ENCODE data around the gene CENPC. TPM values are rescaled to one million over a fixed set of nuclear protein-coding genes. Genes with fewer than 3 reads are reported as not detected.

Gene CENPC
- polyA plus RNA-seq, 1 donor (not counting 4 experiments of a cell fraction or from before 2014, with no cell fraction given): 7.9 TPM

DNA sequence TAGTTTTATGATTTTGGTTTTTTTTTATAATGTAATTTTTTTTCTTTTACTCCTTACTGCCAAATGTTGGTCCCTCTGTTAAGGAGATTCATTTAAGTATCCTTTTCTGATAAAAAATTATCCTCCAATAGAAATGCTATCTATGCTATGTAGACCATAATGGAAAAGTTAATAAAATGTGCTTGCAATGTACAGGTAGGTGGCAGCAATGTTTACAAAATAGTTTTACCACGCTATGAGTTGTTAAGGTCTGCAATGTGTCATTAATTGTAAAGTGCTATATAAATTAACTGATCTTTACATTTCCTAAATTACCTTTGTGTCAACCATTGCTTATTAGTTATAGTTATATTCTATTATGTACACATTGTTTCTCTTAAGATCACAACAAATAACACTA, 3.8 kb upstream of the CENPC start:
- Histone ChIP-seq H2AFZ (ENCODE audit: control insufficient read depth, low read length) (no peak overlapping the region), H3K4me3 (ENCODE audit: control insufficient read depth in 2 of 3, extremely low read depth in 1 of 3, insufficient read depth in 2 of 3, low read depth in 1 of 3, low read length in 3 of 3) (no peak overlapping the region), H3K9me1 (ENCODE audit: control insufficient read depth, extremely low read depth, insufficient read depth, low read length) (no peaks in the 10 kb centered on the region), H3K9ac (ENCODE audit: control insufficient read depth, extremely low read depth, insufficient read depth, low read length) (no peak overlapping the region), H3K27me3 (ENCODE audit: control insufficient read depth, extremely low read depth, insufficient read depth, low read length) (no peaks in the 10 kb centered on the region), H3K79me2 (ENCODE audit: control insufficient read depth, insufficient read depth, low read length) (peaks cover 9% of the 10 kb centered on the region), H3K9me3 (ENCODE audit: control insufficient read depth, low read depth, low read length) (no peaks in the 10 kb centered on the region), H3K4me1 (ENCODE audit: control insufficient read depth, extremely low read depth, insufficient read depth, low read length) (no peaks in the 10 kb centered on the region), H3K36me3 (ENCODE audit: control insufficient read depth in 2 of 2, extremely low read depth in 1 of 2, insufficient read depth in 2 of 2, low read length in 2 of 2) (no peaks in the 10 kb centered on the region), H3K27ac (ENCODE audit: control insufficient read depth, insufficient read depth, low read length) (no peak overlapping the region), H4K20me1 (ENCODE audit: control insufficient read depth, extremely low read depth, insufficient read depth, low read length) (no peaks in the 10 kb centered on the region), H3K4me2 (ENCODE audit: control insufficient read depth, extremely low read depth, insufficient read depth, low read depth, low read length) (no peak overlapping the region)
- FAIRE-seq (no peak), DNase-seq (ENCODE audit: low read depth, low spot score) (no peak)
- dilution Hi-C loops (cut with MboI; ENCODE audit: extremely low pct_ligation_motif_present, low sequenced_read_pairs): no loop called here
- TF ChIP-seq, protein P1, sequence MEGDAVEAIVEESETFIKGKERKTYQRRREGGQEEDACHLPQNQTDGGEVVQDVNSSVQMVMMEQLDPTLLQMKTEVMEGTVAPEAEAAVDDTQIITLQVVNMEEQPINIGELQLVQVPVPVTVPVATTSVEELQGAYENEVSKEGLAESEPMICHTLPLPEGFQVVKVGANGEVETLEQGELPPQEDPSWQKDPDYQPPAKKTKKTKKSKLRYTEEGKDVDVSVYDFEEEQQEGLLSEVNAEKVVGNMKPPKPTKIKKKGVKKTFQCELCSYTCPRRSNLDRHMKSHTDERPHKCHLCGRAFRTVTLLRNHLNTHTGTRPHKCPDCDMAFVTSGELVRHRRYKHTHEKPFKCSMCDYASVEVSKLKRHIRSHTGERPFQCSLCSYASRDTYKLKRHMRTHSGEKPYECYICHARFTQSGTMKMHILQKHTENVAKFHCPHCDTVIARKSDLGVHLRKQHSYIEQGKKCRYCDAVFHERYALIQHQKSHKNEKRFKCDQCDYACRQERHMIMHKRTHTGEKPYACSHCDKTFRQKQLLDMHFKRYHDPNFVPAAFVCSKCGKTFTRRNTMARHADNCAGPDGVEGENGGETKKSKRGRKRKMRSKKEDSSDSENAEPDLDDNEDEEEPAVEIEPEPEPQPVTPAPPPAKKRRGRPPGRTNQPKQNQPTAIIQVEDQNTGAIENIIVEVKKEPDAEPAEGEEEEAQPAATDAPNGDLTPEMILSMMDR (optimal IDR thresholded peaks at IDR 0.05 in 1 of 3, IDR thresholded peaks at IDR 0.05 in 1 of 3, conservative IDR thresholded peaks at IDR 0.05 in 1 of 3; ENCODE audit: extremely low read depth in 1 of 3, insufficient read depth in 2 of 3, low read length in 3 of 3): peak in 1 of 3 experiments; percentile 41
- TF ChIP-seq EZH2 (IDR thresholded peaks at IDR 0.05; ENCODE audit: low read length): no peak

DNA sequence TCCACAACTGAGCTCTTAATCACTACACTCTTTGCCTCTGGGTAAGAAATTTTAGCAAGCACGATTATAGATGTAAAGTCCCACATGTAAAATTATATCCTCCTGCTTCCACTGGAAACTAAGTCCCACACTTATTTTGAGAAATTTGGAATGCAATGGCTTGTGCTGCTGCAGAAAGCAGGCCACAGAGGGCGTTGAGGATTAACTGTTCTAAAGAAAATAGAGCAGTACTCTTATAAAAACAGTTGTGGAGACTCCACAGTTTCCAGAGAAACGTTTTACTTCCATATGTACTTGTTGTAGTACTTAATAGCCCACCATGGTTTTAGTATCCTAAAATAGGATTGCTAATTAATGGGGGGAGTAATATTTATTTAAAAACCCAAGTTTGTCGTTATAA, 1.7 kb upstream of the CENPC start:
- no peak overlapping the region for H3K27ac ChIP-seq (ENCODE audit: control insufficient read depth, insufficient read depth, low read length)
- H3K4me3 ChIP-seq (ENCODE audit: control insufficient read depth in 2 of 3, extremely low read depth in 1 of 3, insufficient read depth in 2 of 3, low read depth in 1 of 3, low read length in 3 of 3): no peak overlapping the region
- H3K79me2 ChIP-seq (ENCODE audit: control insufficient read depth, insufficient read depth, low read length): peaks cover 23% of the 10 kb centered on the region
- no peaks in the 10 kb centered on the region for H4K20me1 ChIP-seq (ENCODE audit: control insufficient read depth, extremely low read depth, insufficient read depth, low read length)
- FAIRE-seq (no peak), DNase-seq (ENCODE audit: low read depth, low spot score) (no peak)
- H3K9me1 ChIP-seq (ENCODE audit: control insufficient read depth, extremely low read depth, insufficient read depth, low read length): no peaks in the 10 kb centered on the region
- no peak overlapping the region for H3K4me2 ChIP-seq (ENCODE audit: control insufficient read depth, extremely low read depth, insufficient read depth, low read depth, low read length)
- peaks cover 0 to 2% of the 10 kb centered on the region in 2 experiments for H3K36me3 ChIP-seq (ENCODE audit: control insufficient read depth in 2 of 2, extremely low read depth in 1 of 2, insufficient read depth in 2 of 2, low read length in 2 of 2)
- no peak overlapping the region for H2AFZ ChIP-seq (ENCODE audit: control insufficient read depth, low read length)
- no peaks in the 10 kb centered on the region for H3K9me3 ChIP-seq (ENCODE audit: control insufficient read depth, low read depth, low read length)
- TF ChIP-seq, protein P1 (optimal IDR thresholded peaks at IDR 0.05 in 1 of 3, IDR thresholded peaks at IDR 0.05 in 1 of 3, conservative IDR thresholded peaks at IDR 0.05 in 1 of 3; ENCODE audit: extremely low read depth in 1 of 3, insufficient read depth in 2 of 3, low read length in 3 of 3): no peak
- TF ChIP-seq EZH2 (IDR thresholded peaks at IDR 0.05; ENCODE audit: low read length): no peak
- H3K27me3 ChIP-seq (ENCODE audit: control insufficient read depth, extremely low read depth, insufficient read depth, low read length): no peaks in the 10 kb centered on the region
- no peak overlapping the region for H3K9ac ChIP-seq (ENCODE audit: control insufficient read depth, extremely low read depth, insufficient read depth, low read length)
- peaks cover 3% of the 10 kb centered on the region for H3K4me1 ChIP-seq (ENCODE audit: control insufficient read depth, extremely low read depth, insufficient read depth, low read length)
- dilution Hi-C loops (cut with MboI; ENCODE audit: extremely low pct_ligation_motif_present, low sequenced_read_pairs): no loop called here
